K562 (cell line): ENCODE data around the gene CEP131. TPM values are rescaled to one million over a fixed set of nuclear protein-coding genes. Genes with fewer than 3 reads are reported as not detected.

Source experiments
- ATAC-seq: fragments of 200-7000 bp; cut with Tn5 transposase; 3 replicates; pipeline ENCODE4 v1.9.1; 2020; ENCODE audit warnings: moderate library complexity
- BruUV-seq: library from RNA; stranded (reverse); fragments of 400-500 nt; replicated peaks from 2 replicates; lab custom pipeline; 2021; lab: Mats Ljungman, UMichigan
- CTCF ChIA-PET: fragments of 300-600 bp; formaldehyde crosslinking; extraction: SDS; loops from one replicate; lab custom pipeline; 2021; ENCODE audit warnings: low intra/inter-chr PET ratio; lab: Yijun Ruan, JAX
- POLR2A ChIA-PET: fragments of 300-600, 350-650 bp; sonication (Branson Sonifier 250); formaldehyde crosslinking; extraction: SDS; loops from one replicate; lab custom pipeline; 2021; ENCODE audit warnings: antibody characterized with exemption, inconsistent platforms; lab: Yijun Ruan, JAX
- DNase-seq, 4 experiments: peaks; one replicate each; pipeline versions ENCODE4 v3.0.0 to v3.0.0-alpha.2; 2011 to 2018; ENCODE audit warnings: low spot score in 3 of 4, mixed read lengths in 3 of 4; ENCODE audit errors: extremely low read depth in 1 of 4
- FAIRE-seq: peaks from 2 replicates; lab custom pipeline; 2011; peaks lifted over from hg19 to GRCh38; lab: Jason Lieb, UNC
- H2AFZ ChIP-seq: 2 replicates; pipeline ENCODE4 v1.6.0; 2011; ENCODE audit warnings: low read depth, low read length, control low read depth, inconsistent platforms
- H3K27ac ChIP-seq: fragments of 200-600 bp; 3 replicates; pipeline ENCODE4 v1.8.0; 2011; ENCODE audit warnings: low read depth, mild to moderate bottlenecking, control low read depth, inconsistent platforms, low read length, moderate library complexity, mixed read lengths; ENCODE audit errors: extremely low read depth
- H3K27me3 ChIP-seq, 2 experiments: fragments of 300-600 bp in 1 of 2; 2 replicates in 1 of 2; 3 replicates in 1 of 2; pipeline versions ENCODE4 v1.6.0 to v1.8.0; 2011; ENCODE audit warnings: inconsistent platforms in 2 of 2, low read length in 2 of 2, mild to moderate bottlenecking in 1 of 2, mixed read lengths in 1 of 2, moderate library complexity in 1 of 2; ENCODE audit not compliant: control insufficient read depth in 2 of 2, insufficient read depth in 2 of 2
- H3K36me3 ChIP-seq: fragments of 300-600 bp; 3 replicates; pipeline ENCODE4 v1.8.0; 2011; ENCODE audit warnings: mild to moderate bottlenecking, low read length, inconsistent platforms; ENCODE audit not compliant: control insufficient read depth, insufficient read depth
- H3K4me1 ChIP-seq, 2 experiments: fragments of 200-600 bp in 1 of 2; replicated peaks in 1 of 2; 2 replicates in 1 of 2; 3 replicates in 1 of 2; pipeline versions ENCODE4 v1.5.1 to v1.8.0; 2011; ENCODE audit warnings: inconsistent platforms in 2 of 2, low read length in 2 of 2, mild to moderate bottlenecking in 1 of 2, mixed read lengths in 1 of 2, moderate library complexity in 1 of 2; ENCODE audit not compliant: control insufficient read depth in 2 of 2, insufficient read depth in 2 of 2
- H3K4me2 ChIP-seq: 2 replicates; pipeline ENCODE4 v1.6.1; 2011; ENCODE audit warnings: low read length, control low read depth, inconsistent platforms, mixed read lengths; ENCODE audit not compliant: insufficient read depth
- H3K4me3 ChIP-seq: fragments of 200-600 bp; sonication (generic), shearing (Covaris generic); 2 replicates; pipeline ENCODE4 v1.5.1; 2016; ENCODE audit warnings: control low read depth, inconsistent platforms
- H3K79me2 ChIP-seq: fragments of 200-600 bp; 3 replicates; pipeline ENCODE4 v1.8.0; 2011; ENCODE audit warnings: low read length, inconsistent platforms; ENCODE audit not compliant: control insufficient read depth, insufficient read depth
- H3K9ac ChIP-seq, 2 experiments: 2 replicates each; pipeline versions ENCODE4 v1.6.0 to v1.6.1; 2011; ENCODE audit warnings: low read depth in 2 of 2, low read length in 2 of 2, control low read depth in 1 of 2, inconsistent platforms in 1 of 2, mild to moderate bottlenecking in 1 of 2, mixed read lengths in 1 of 2; ENCODE audit not compliant: insufficient read depth in 1 of 2
- H3K9me1 ChIP-seq: one replicate; pipeline ENCODE4 v1.6.0; 2011; ENCODE audit warnings: inconsistent platforms, mild to moderate bottlenecking, low read length, moderate library complexity; ENCODE audit not compliant: control insufficient read depth, insufficient read depth
- H3K9me3 ChIP-seq: replicated peaks from 2 replicates; pipeline ENCODE4 v1.5.1; 2011; ENCODE audit warnings: low read depth, low read length, inconsistent platforms; ENCODE audit not compliant: control insufficient read depth, insufficient read depth
- H4K20me1 ChIP-seq: replicated peaks from 2 replicates; pipeline ENCODE4 v1.6.1; 2011; ENCODE audit warnings: low read length, inconsistent platforms, mixed read lengths; ENCODE audit not compliant: control insufficient read depth, insufficient read depth
- ZNF134 ChIP-seq: fragments of 250-450 bp; sonication (Bioruptor Pico); conservative IDR thresholded peaks from 2 replicates; pipeline ENCODE4 v1.4.0; 2020
- ZNF444 ChIP-seq: fragments of 250-450 bp; sonication (Bioruptor Pico); IDR thresholded peaks from 2 replicates; pipeline ENCODE4 v1.4.0; 2020; ENCODE audit warnings: mild to moderate bottlenecking, moderate library complexity
- ZNF778 ChIP-seq: fragments of 450-650 bp; formaldehyde crosslinking; IDR thresholded peaks from 2 replicates; pipeline ENCODE4 v1.4.0; 2020; ENCODE audit warnings: mild to moderate bottlenecking, moderate library complexity
- WGBS: fragments of 100-300 bp; shearing (Covaris generic); methylation state at CpG from one replicate; pipeline ENCODE4 v1.1.6; 2016; ENCODE audit warnings: low coverage, mixed read lengths; ENCODE audit not compliant: insufficient coverage; ENCODE audit errors: missing lambda C conversion rate; 5-methylcytosine and 5-hydroxymethylcytosine counted together
- in situ Hi-C: fragments of 300-500 bp; cut with MboI; formaldehyde crosslinking; loops from 4 replicates; pipeline ENCODE4 v1.15.0; 2018; ENCODE audit warnings: inconsistent platforms, mixed read lengths
- intact Hi-C: fragments of 100-400 bp; cut with micrococcal nuclease; formaldehyde crosslinking; loops from 2 replicates; pipeline ENCODE4 v1.14.2; 2022
- polyA plus RNA-seq, 8 experiments: library from polyadenylated mRNA; depleted of rRNA in 4 of 8; stranded (reverse) in 5 of 8; unstranded in 3 of 8; fragments of >200 nt; fragmentation: Nextera tagmentation in 2 of 8; fragmentation: Illumina TruSeq in 1 of 8; extraction: Ambion mirVana in 2 of 8; extraction: Trizol in 1 of 8; gene quantifications; 2 replicates each; pipeline versions ENCODE4 v1.2.1 to v1.2.3, GENCODE V29; 2011 to 2014; ENCODE audit warnings: inconsistent platforms in 1 of 8, missing spikeins in 1 of 8
- total RNA-seq, 7 experiments: library from RNA; depleted of rRNA in 6 of 7; stranded (reverse); fragments of >200 nt in 6 of 7; fragmentation: Illumina TruSeq in 2 of 7; extraction: Trizol in 2 of 7; gene quantifications; 2 replicates each; pipeline versions ENCODE4 v1.2.1 to v1.2.3, GENCODE V29; 2011 to 2021; ENCODE audit warnings: low replicate concordance in 1 of 7
- TF ChIP-seq, protein P1 (sequence below): fragments of 450-650 bp; IDR thresholded peaks from 2 replicates; pipeline ENCODE4 v1.6.1; 2018; ENCODE audit not compliant: partially characterized antibody
- TF ChIP-seq, protein P2 (sequence below): sonication (generic); formaldehyde crosslinking; IDR thresholded peaks from 2 replicates; pipeline ENCODE4 v1.8.1; 2023; ENCODE audit warnings: mild to moderate bottlenecking, missing genetic modification reagents

CEP131 gene
- total and polyA plus RNA-seq, 9 of the 15 experiments (the other 6 are each of a cell fraction or from before 2014, with no cell fraction given) = 0.24 to 21.2 (median 2.3) TPM

DNA sequence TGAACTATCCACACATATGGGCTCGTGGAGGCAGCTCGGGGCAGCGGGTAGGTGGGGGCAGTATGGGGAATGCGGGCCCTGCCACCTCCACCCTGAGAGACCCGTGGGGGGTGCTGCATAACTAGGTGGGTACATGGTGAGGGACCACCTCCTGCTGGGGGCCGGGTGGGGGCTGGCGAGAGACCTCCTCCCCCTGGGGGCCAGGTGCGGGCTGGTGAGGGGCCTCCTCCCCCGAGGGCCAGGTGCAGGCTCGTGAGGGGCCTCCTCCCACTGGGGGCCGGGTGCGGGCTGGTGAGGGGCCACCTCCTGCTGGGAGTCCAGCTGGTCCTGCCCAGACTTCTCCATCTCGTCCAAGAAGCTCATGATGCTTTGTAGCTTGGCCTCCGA is 25.4 kb downstream of the CEP131 start (continued):
- TF ChIP-seq, protein P1, sequence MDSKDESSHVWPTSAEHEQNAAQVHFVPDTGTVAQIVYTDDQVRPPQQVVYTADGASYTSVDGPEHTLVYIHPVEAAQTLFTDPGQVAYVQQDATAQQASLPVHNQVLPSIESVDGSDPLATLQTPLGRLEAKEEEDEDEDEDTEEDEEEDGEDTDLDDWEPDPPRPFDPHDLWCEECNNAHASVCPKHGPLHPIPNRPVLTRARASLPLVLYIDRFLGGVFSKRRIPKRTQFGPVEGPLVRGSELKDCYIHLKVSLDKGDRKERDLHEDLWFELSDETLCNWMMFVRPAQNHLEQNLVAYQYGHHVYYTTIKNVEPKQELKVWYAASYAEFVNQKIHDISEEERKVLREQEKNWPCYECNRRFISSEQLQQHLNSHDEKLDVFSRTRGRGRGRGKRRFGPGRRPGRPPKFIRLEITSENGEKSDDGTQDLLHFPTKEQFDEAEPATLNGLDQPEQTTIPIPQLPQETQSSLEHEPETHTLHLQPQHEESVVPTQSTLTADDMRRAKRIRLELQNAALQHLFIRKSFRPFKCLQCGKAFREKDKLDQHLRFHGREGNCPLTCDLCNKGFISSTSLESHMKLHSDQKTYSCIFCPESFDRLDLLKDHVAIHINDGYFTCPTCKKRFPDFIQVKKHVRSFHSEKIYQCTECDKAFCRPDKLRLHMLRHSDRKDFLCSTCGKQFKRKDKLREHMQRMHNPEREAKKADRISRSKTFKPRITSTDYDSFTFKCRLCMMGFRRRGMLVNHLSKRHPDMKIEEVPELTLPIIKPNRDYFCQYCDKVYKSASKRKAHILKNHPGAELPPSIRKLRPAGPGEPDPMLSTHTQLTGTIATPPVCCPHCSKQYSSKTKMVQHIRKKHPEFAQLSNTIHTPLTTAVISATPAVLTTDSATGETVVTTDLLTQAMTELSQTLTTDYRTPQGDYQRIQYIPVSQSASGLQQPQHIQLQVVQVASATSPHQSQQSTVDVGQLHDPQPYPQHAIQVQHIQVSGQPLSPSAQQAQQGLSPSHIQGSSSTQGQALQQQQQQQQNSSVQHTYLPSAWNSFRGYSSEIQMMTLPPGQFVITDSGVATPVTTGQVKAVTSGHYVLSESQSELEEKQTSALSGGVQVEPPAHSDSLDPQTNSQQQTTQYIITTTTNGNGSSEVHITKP = no peak

DNA sequence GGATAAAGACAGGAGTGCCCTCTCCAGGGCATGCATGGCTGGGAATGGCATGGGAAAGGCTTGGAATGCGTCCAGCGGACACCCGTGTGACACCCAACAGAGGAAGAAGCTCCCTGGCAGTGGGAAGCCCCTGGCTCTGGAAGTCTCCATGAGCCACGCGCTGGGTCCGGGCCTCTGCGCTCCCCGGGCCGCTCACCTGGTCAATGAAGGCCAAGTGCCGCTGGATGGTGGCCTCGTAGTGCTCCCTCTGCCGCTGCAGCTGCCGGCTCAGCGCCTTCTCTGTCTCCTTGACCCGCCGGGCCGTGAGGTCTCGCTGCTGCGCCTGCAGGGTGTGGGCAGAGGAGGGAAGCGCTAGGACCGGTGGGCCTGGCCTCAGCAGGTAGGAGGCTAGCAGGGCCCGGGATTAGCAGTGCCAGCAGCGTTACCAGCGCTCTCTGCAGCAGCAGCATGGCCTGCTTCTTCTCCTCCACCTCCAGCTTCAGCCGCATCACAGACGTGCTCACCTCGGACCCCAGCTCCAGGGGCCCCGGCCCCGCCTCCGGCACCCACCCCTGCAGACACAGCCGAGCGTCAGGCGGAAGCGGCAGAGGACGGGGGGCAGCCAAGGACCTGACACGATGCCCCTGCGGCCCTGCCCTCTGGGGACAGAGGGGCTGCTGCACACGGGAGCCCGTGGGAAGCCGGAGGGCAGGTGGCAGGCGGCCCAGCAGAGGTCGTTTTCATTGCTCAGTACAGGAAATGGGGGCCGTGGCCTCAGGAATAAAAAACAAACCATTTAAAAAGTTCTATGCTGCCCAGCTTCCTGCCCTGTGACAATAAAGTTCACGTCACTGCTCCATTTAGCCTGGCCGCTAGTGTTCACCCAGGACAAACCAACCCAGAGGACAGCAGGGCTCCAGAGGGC is 26.0 kb downstream of the CEP131 start:
- CTCF ChIA-PET = no interaction called here
- BruUV-seq = no TSS peak
- FAIRE-seq = no peak
- no peak overlapping the region for H3K4me2 ChIP-seq
- H3K27ac ChIP-seq = no peak overlapping the region
- H3K36me3 ChIP-seq = peaks cover 4% of the 10 kb centered on the region; the same call in 2 of the 3 replicates
- no peaks in the 10 kb centered on the region for H3K27me3 ChIP-seq
- 83% methylated on average over 34 of the region's 45 CpGs for WGBS
- no peaks in the 10 kb centered on the region for H3K79me2 ChIP-seq
- intact Hi-C loops (no loop called here), in situ Hi-C loops (no loop called here)
- no peaks in the 10 kb centered on the region for H3K9me3 ChIP-seq
- TF ChIP-seq, protein P2, sequence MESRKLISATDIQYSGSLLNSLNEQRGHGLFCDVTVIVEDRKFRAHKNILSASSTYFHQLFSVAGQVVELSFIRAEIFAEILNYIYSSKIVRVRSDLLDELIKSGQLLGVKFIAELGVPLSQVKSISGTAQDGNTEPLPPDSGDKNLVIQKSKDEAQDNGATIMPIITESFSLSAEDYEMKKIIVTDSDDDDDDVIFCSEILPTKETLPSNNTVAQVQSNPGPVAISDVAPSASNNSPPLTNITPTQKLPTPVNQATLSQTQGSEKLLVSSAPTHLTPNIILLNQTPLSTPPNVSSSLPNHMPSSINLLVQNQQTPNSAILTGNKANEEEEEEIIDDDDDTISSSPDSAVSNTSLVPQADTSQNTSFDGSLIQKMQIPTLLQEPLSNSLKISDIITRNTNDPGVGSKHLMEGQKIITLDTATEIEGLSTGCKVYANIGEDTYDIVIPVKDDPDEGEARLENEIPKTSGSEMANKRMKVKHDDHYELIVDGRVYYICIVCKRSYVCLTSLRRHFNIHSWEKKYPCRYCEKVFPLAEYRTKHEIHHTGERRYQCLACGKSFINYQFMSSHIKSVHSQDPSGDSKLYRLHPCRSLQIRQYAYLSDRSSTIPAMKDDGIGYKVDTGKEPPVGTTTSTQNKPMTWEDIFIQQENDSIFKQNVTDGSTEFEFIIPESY = peak; percentile 71; the same call in 1 of the 2 replicates
- peak; percentile 86 for TF ChIP-seq ZNF134 (CRISPR knock-in tag)
- TF ChIP-seq ZNF778 (CRISPR knock-in tag) = no peak
- TF ChIP-seq ZNF444 (CRISPR knock-in tag) = no peak
- H3K9me1 ChIP-seq = peaks cover 3% of the 10 kb centered on the region
- no peaks in the 10 kb centered on the region for H4K20me1 ChIP-seq
- no peak for DNase-seq
- H3K4me1 ChIP-seq = peaks cover 13 to 62% of the 10 kb centered on the region in 2 experiments
- POLR2A ChIA-PET = interaction anchor here (0.7 to 1.9 kb wide), 3 partner anchors 12 to 383 kb away, joined by 3 to 6 read pairs (median 5); no protein-coding TSS in a partner anchor
- ATAC-seq = no peak
- no peak overlapping the region for H2AFZ ChIP-seq
- H3K4me3 ChIP-seq = no peak overlapping the region
- peak overlapping the region in 1 of 2 experiments; percentile 26; a peak in 1 of 4 replicates for H3K9ac ChIP-seq
